Measurements from ENCODE around the gene PRKCE.

The PRKCE gene

DNA sequence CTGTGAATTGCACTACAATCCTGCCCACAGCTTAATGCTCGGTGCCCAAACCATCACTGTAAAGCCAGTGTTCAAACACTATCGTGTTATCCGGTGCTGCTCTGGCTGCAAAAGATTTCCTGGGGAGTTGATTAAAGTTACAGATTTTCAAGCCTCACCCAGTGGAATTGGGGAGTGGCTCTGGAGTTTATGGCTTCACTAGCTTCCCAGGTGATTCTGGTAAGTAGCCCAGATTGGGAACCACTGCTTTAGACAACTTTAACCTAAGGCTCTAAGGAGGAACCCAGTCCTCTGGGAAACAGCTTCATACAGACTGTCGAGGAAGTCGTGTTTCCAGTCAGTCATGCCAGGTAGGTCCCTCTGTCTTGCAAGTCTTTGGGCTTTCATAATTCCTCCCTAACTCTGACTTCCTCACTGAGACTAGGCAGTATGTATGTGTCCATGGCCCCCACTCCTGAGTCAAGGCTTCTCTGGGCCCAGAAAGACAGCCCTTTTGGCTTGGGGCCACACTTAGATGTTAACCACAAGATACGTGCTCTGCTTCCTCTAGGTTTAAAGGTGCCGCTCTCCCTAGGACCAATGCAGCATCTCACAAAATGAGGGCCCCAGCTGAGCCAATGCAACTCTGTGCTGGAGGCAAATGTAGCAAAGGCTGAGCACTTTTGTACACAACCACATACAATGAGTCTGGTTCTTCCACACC is 299.7 kb downstream of the PRKCE start:
- CTCF ChIA-PET, result interaction anchor here (0.6 kb wide), 1 partner anchor 255 kb away, joined by 3 read pairs; no protein-coding TSS in a partner anchor
- H3K27ac ChIP-seq, result no peak overlapping the region
- POLR2A ChIA-PET (ENCODE audit: low non-redundant PET), result no interaction called here
- TF ChIP-seq, protein P1, sequence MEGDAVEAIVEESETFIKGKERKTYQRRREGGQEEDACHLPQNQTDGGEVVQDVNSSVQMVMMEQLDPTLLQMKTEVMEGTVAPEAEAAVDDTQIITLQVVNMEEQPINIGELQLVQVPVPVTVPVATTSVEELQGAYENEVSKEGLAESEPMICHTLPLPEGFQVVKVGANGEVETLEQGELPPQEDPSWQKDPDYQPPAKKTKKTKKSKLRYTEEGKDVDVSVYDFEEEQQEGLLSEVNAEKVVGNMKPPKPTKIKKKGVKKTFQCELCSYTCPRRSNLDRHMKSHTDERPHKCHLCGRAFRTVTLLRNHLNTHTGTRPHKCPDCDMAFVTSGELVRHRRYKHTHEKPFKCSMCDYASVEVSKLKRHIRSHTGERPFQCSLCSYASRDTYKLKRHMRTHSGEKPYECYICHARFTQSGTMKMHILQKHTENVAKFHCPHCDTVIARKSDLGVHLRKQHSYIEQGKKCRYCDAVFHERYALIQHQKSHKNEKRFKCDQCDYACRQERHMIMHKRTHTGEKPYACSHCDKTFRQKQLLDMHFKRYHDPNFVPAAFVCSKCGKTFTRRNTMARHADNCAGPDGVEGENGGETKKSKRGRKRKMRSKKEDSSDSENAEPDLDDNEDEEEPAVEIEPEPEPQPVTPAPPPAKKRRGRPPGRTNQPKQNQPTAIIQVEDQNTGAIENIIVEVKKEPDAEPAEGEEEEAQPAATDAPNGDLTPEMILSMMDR (conservative IDR thresholded peaks at IDR 0.05; ENCODE audit: low read depth), result no peak
- no peak for DNase-seq (ENCODE audit: low spot score)

DNA sequence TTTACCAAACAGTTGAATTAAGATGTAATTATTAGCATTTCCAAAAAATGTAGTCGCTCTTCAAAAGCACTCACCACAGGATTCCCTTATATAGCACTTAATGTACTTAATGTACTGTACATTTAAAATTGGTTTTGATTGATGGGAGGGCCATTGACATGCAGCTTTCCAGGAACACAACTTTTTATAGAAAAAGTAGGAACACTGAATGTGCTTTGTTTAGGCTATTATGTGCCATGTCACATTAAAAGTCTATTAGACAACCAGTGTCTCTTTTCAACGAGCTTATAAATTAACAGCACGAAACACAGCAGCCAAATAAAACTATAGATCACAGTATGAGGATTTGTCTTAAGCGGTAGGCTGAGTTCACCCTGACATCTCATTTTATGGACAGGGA is 301.1 kb downstream of the PRKCE start:
- no peak for DNase-seq (ENCODE audit: low spot score)
- TF ChIP-seq, protein P1 (conservative IDR thresholded peaks at IDR 0.05; ENCODE audit: low read depth), result no peak
- ChIA-PET POLR2A (ENCODE audit: low non-redundant PET) (no interaction called here), CTCF (no interaction called here)
- no peak overlapping the region for H3K27ac ChIP-seq

DNA sequence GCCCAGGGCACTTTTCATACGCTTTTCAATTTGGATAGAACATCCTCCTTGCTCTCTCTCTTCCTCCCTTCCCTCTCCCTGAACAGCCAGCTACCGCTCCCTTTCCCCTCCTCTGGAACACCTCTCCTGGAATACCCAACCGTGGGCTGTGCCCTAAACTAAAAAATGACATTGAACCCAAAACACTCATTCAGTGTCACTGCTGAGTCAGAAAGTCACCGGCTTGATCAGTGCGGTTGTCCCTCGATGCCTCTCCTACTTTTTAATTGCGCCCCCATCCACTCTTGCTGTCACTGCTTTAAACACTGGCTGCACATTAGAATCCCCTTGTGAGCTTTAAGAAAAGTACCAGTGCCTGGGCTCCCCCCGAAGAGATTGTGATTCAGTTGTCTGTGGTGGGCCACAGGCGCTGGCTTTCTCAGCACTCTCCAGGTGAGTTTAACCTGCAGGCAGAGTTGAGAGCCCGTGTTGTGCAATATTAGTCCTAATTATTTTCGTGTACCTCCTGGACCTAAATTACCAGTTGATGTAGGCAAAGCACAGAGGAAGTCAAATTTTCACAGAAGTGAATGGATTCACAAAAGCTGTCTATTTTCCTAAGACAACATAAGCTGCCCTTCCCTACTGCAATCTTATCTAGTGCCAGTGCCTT is 302.0 kb downstream of the PRKCE start:
- TF ChIP-seq, protein P1 (conservative IDR thresholded peaks at IDR 0.05; ENCODE audit: low read depth), result no peak

DNA sequence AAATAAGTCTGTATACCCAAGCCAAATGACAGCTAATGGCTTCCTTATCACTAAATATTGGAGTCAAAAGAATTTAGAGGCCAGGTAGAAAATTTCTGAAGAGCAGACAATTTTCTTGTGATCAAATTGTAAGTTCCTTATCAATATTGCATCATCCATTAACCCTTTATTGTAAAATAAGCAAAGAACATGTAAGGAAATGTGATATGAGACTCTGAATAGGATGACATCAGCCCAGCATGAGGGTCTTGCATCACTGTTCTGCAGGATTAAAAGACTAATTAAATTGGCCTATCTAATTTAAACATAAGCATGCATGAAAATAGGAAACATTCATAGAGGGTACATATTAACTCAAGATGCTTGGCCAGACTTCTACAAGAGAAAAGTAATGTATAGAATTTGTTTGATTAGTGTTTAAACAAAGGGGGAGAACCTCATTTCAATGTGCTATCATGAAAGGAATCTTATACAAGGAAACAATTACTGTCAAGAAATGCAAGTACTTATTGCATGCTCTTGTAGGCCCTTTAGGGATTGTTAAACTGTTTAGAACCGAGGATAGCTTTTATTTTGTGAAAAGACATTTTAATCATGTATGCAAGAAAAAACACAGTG is 302.9 kb downstream of the PRKCE start:
- TF ChIP-seq, protein P1 (conservative IDR thresholded peaks at IDR 0.05; ENCODE audit: low read depth), result no peak
- DNase-seq (ENCODE audit: low spot score), result no peak
- ChIA-PET POLR2A (ENCODE audit: low non-redundant PET) (no interaction called here), CTCF (no interaction called here)
- H3K27ac ChIP-seq, result no peak overlapping the region

More for the DNA sequence above, 302.0 kb downstream of the PRKCE start:
- POLR2A ChIA-PET (ENCODE audit: low non-redundant PET), result no interaction called here
- DNase-seq (ENCODE audit: low spot score), result no peak
- H3K27ac ChIP-seq, result no peak overlapping the region
- CTCF ChIA-PET, result no interaction called here

DNA sequence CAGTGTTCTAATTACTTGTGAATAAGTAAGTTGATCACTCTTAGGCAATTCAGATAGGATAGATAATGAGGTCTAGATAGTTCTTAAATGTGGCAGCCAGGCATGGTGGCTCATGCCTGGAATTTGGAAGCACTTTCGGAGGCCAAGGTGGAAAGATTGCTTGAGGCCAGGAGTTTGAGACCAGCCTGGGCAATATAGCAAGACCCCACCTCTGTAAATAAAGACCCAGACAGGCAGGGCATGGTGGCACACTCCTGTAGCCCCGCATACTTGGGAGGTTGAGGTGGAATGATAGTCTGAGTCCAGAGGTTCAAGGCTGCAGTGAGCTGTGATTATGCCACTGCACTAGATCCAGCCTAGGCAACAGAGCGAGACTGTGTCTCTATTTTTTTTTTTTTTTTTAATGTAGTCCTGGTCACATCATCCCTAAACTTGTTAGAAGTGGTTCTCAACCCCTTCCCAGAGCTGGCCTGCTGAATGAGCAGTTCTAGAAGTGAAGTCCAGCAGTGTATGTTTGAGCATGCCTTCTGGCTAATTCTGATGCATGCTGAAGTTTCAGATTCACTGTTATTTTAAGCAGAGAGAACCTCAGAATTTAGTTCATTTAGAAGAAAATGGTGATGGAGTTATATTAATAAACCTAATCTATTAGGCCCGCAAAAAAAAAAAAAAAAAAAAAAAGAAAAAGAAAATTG is 306.2 kb downstream of the PRKCE start:
- CTCF ChIA-PET, result interaction anchor here (0.6 kb wide), 1 partner anchor 42 kb away, joined by 3 read pairs; no protein-coding TSS in a partner anchor

More for the DNA sequence above, 306.2 kb downstream of the PRKCE start:
- TF ChIP-seq, protein P1 (conservative IDR thresholded peaks at IDR 0.05; ENCODE audit: low read depth), result no peak
- POLR2A ChIA-PET (ENCODE audit: low non-redundant PET), result no interaction called here
- DNase-seq (ENCODE audit: low spot score), result no peak
- H3K27ac ChIP-seq, result no peak overlapping the region

All from RWPE1 (cell line).